GM19043 (cell line): ENCODE measurements around the gene WFDC11.
"Not testable (repeated sequence)": the region's sequence is repeated elsewhere in the genome, so short reads cannot be mapped to it uniquely, and the experiment has no call there.

ENCODE experiments used
- ATAC-seq: cut with Tn5 transposase; IDR thresholded peaks from one replicate; pipeline ENCODE4 v1.9.1; 2021; ENCODE audit warnings: low read depth; ENCODE audit not compliant: unreplicated experiment

WFDC11 gene

GRCh38 chr20:45670139-45670538 is at the start of gene WFDC11:
WFDC11 (minus strand) TSS chr20:45670239; CDS start chr20:45650600, 19,639 bp downstream.
- no peak for ATAC-seq

GRCh38 chr20:45716141-45716688 is 46.2 kb upstream of the WFDC11 start:
- ATAC-seq: not testable (repeated sequence)

- ATAC-seq: no peak
Observed at GRCh38 chr20:45704969-45705637, 35.1 kb upstream of the WFDC11 start, which contains the start of gene WFDC10B. WFDC10B (minus strand) TSS chr20:45705019; CDS start chr20:45685992, 19,027 bp downstream.

GRCh38 chr20:45701873-45702272 is 31.8 kb upstream of the WFDC11 start, which contains the start of gene WFDC13:
WFDC13 (plus strand) TSS chr20:45702038; CDS start chr20:45702124, 86 bp downstream.
- no peak for ATAC-seq

GRCh38 chr20:45701104-45701503 is 31.1 kb upstream of the WFDC11 start:
- no peak for ATAC-seq

- ATAC-seq: no peak
Observed at GRCh38 chr20:45695496-45695895, 25.5 kb upstream of the WFDC11 start.

- ATAC-seq: not testable (repeated sequence)
Observed at GRCh38 chr20:45693346-45693745, 23.3 kb upstream of the WFDC11 start.

GRCh38 chr20:45685896-45686295 is 15.9 kb upstream of the WFDC11 start:
- ATAC-seq: no peak

GRCh38 chr20:45679650-45680049 is 9.6 kb upstream of the WFDC11 start:
- ATAC-seq: no peak

GRCh38 chr20:45672765-45673164 is 2.7 kb upstream of the WFDC11 start:
- ATAC-seq: no peak

- ATAC-seq: not testable (repeated sequence)
Observed at GRCh38 chr20:45657038-45657437, 13.0 kb downstream of the WFDC11 start.

- ATAC-seq: not testable (repeated sequence)
Observed at GRCh38 chr20:45651726-45652125, 18.3 kb downstream of the WFDC11 start.

GRCh38 chr20:45649312-45649863 is 20.7 kb downstream of the WFDC11 start:
- no peak for ATAC-seq

- ATAC-seq: no peak
Observed at GRCh38 chr20:45647441-45648050, 22.5 kb downstream of the WFDC11 start.

- ATAC-seq: no peak
Observed at GRCh38 chr20:45646875-45647274, 23.2 kb downstream of the WFDC11 start.

GRCh38 chr20:45645869-45646268 is 24.2 kb downstream of the WFDC11 start:
- not testable (repeated sequence) for ATAC-seq

GRCh38 chr20:45641076-45641475 is 29.0 kb downstream of the WFDC11 start:
- not testable (repeated sequence) for ATAC-seq

GRCh38 chr20:45639687-45640086 is 30.4 kb downstream of the WFDC11 start:
- no peak for ATAC-seq

GRCh38 chr20:45636513-45636912 is 33.5 kb downstream of the WFDC11 start:
- ATAC-seq: no peak

- no peak for ATAC-seq
Observed at GRCh38 chr20:45631184-45631583, 38.9 kb downstream of the WFDC11 start, which contains the start of gene WFDC9. WFDC9 (minus strand) TSS chr20:45631284; CDS start chr20:45610181, 21,103 bp downstream.

GRCh38 chr20:45630371-45630770 is 39.7 kb downstream of the WFDC11 start:
- no peak for ATAC-seq
